ENCODE data around the gene CFAP99. TPM values are rescaled to one million over a fixed set of nuclear protein-coding genes. Genes with fewer than 3 reads are reported as not detected.

CFAP99 gene
- total RNA-seq, 1 experiment from 2014 or later = 0.33 TPM

DNA sequence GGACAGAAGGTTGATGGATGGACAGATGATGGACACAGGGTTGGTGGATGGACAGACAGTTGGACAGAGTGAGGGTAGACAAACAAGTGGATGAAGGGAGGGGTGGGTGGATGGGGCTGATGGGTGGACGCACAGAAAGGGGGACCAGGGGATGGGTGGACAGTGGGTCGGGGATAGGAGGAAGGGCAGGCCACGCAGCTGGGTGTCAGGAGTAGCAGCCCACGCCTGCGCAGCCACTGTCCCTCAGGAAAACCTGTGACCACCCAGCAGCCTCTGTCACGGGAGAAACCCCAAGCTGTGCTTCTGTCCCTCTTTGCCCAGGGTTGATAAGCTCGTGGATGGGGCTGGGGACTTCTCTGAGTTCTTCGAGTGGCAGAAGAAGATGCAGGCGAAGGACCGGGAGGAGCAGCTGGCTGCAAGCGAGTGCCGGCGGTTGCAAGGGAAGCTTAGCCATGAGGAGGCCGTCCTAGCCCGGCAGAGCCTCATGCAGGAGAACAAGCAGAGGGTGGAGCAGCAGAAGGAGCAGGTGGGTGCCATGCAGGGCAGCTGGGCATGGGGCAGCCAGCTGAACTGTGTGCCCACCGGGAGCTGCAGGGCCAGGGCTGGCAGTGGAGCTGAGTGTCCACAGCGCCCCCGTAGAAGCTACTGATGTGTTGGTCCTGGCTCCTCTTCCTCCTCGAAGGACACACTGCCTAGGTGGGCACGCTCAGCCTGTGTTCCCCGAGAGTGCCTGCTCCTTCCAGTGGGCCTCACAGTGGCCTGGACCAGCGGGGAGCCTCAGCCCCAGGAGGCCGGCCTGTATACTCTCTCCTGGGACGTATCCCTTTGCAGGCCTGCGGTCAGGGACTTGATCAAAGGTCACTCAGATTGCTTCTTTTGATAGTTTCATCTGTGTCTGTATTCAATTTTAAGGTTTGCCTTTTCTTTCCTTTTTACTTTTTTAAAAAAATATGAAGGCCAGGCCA lies 33.3 kb downstream of the CFAP99 start:
- TF ChIP-seq, protein P1, sequence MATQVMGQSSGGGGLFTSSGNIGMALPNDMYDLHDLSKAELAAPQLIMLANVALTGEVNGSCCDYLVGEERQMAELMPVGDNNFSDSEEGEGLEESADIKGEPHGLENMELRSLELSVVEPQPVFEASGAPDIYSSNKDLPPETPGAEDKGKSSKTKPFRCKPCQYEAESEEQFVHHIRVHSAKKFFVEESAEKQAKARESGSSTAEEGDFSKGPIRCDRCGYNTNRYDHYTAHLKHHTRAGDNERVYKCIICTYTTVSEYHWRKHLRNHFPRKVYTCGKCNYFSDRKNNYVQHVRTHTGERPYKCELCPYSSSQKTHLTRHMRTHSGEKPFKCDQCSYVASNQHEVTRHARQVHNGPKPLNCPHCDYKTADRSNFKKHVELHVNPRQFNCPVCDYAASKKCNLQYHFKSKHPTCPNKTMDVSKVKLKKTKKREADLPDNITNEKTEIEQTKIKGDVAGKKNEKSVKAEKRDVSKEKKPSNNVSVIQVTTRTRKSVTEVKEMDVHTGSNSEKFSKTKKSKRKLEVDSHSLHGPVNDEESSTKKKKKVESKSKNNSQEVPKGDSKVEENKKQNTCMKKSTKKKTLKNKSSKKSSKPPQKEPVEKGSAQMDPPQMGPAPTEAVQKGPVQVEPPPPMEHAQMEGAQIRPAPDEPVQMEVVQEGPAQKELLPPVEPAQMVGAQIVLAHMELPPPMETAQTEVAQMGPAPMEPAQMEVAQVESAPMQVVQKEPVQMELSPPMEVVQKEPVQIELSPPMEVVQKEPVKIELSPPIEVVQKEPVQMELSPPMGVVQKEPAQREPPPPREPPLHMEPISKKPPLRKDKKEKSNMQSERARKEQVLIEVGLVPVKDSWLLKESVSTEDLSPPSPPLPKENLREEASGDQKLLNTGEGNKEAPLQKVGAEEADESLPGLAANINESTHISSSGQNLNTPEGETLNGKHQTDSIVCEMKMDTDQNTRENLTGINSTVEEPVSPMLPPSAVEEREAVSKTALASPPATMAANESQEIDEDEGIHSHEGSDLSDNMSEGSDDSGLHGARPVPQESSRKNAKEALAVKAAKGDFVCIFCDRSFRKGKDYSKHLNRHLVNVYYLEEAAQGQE (IDR thresholded peaks at IDR 0.05; ENCODE audit: insufficient read depth in 1 of 2, low read depth in 2 of 2, low read length in 1 of 2) = no peak
- TF ChIP-seq, protein P2, sequence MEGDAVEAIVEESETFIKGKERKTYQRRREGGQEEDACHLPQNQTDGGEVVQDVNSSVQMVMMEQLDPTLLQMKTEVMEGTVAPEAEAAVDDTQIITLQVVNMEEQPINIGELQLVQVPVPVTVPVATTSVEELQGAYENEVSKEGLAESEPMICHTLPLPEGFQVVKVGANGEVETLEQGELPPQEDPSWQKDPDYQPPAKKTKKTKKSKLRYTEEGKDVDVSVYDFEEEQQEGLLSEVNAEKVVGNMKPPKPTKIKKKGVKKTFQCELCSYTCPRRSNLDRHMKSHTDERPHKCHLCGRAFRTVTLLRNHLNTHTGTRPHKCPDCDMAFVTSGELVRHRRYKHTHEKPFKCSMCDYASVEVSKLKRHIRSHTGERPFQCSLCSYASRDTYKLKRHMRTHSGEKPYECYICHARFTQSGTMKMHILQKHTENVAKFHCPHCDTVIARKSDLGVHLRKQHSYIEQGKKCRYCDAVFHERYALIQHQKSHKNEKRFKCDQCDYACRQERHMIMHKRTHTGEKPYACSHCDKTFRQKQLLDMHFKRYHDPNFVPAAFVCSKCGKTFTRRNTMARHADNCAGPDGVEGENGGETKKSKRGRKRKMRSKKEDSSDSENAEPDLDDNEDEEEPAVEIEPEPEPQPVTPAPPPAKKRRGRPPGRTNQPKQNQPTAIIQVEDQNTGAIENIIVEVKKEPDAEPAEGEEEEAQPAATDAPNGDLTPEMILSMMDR (IDR thresholded peaks at IDR 0.05) = no peak
- TF ChIP-seq SIN3A (IDR thresholded peaks at IDR 0.05; ENCODE audit: borderline replicate concordance, insufficient read depth, low read depth, low read length) = no peak
- TF ChIP-seq TCF7L2 (IDR thresholded peaks at IDR 0.05; ENCODE audit: low read depth, low read length) = no peak
- TF ChIP-seq POLR2AphosphoS5 (IDR thresholded peaks at IDR 0.05; ENCODE audit: low read depth, low read length) = no peak
- no peak overlapping the region for H3K4me3 ChIP-seq (ENCODE audit: low read depth in 2 of 2, low read length in 2 of 2)
- H3K4me1 ChIP-seq (ENCODE audit: control insufficient read depth, insufficient read depth, low read length) = no peaks in the 10 kb centered on the region
- ChIA-PET POLR2A (no interaction called here), CTCF (interaction anchor here (0.6 kb wide), 1 partner anchor 102 kb away, joined by 3 read pairs; no protein-coding TSS in a partner anchor)
- intact Hi-C loops (cut with micrococcal nuclease; ENCODE audit: unreplicated experiment) (no loop called here), in situ Hi-C loops (cut with HindIII; ENCODE audit: low pct_unique_long_range_greater_than_20kb, low sequenced_read_pairs) (no loop called here)
- no peaks in the 10 kb centered on the region for H3K27me3 ChIP-seq (ENCODE audit: control insufficient read depth, insufficient read depth, low read length)
- no TSS peak for BruUV-seq (replicated peaks)
- ATAC-seq (peak; percentile 50), DNase-seq (ENCODE audit: low read depth, low spot score) (no peak)
- H3K36me3 ChIP-seq (ENCODE audit: control insufficient read depth, insufficient read depth, low read length) = no peaks in the 10 kb centered on the region
- H3K9me3 ChIP-seq (ENCODE audit: control insufficient read depth, insufficient read depth, low read depth, low read length) = no peaks in the 10 kb centered on the region
- no peak overlapping the region for H3K27ac ChIP-seq (ENCODE audit: low read length)

DNA sequence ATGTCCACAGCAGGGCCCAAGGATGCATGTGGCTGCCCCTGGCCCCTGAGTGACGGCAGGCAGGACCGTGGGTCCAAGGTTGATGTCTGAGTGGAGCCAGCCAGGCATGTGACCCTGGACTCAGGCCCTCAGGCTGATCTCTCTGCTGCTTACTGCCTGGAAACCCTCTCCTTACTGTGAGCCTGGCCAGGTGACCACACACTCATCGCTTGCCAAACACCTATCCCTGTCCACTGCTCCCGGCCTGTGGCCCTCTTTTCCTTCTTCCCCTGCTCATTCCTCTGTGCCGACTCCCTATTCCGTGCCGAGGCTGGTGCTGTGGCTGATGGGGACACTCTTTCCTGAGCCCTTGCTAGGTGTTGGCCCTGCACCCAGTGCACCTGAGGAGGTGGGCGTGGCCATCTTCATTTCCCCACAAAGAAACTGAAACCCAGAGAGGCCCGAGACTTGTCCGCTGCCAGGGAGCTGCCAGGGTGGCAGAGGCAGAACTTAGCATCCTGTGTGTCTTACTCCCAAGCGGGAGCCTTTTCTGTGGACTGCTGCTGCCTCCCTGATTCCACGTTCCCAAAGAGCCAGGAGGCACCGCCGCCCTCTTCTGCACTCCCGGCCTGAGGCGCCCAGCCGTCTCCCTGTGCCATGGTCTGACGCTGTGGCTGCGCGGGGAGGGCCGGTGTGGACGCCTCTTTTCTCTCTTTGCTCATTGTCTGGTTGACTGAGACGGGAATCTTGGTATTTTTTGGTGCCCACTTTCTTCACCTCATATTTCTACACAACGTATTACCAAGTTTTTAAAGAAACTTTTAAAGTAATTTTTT lies 38.9 kb downstream of the CFAP99 start:
- intact Hi-C loops (cut with micrococcal nuclease; ENCODE audit: unreplicated experiment) = no loop called here
- TF ChIP-seq SIN3A (IDR thresholded peaks at IDR 0.05; ENCODE audit: borderline replicate concordance, insufficient read depth, low read depth, low read length) = no peak
- TF ChIP-seq, protein P2 (IDR thresholded peaks at IDR 0.05) = no peak
- TF ChIP-seq TCF7L2 (IDR thresholded peaks at IDR 0.05; ENCODE audit: low read depth, low read length) = no peak
- TF ChIP-seq POLR2AphosphoS5 (IDR thresholded peaks at IDR 0.05; ENCODE audit: low read depth, low read length) = no peak
- TF ChIP-seq, protein P1 (IDR thresholded peaks at IDR 0.05; ENCODE audit: insufficient read depth in 1 of 2, low read depth in 2 of 2, low read length in 1 of 2) = no peak
- Histone ChIP-seq H3K9me3 (ENCODE audit: control insufficient read depth, insufficient read depth, low read depth, low read length) (no peaks in the 10 kb centered on the region), H3K27ac (ENCODE audit: low read length) (no peak overlapping the region), H3K4me1 (ENCODE audit: control insufficient read depth, insufficient read depth, low read length) (0 out of 2 replicates have a peak, but pooled peaks cover 2% of the 10 kb centered on the region), H3K27me3 (ENCODE audit: control insufficient read depth, insufficient read depth, low read length) (no peaks in the 10 kb centered on the region), H3K36me3 (ENCODE audit: control insufficient read depth, insufficient read depth, low read length) (no peaks in the 10 kb centered on the region), H3K4me3 (ENCODE audit: low read depth in 2 of 2, low read length in 2 of 2) (no peak overlapping the region)
- ChIA-PET CTCF (interaction anchor here (1.2 kb wide), 1 partner anchor 160 kb away, joined by 3 read pairs; no protein-coding TSS in a partner anchor), POLR2A (no interaction called here)
- ATAC-seq = no peak
- in situ Hi-C loops (cut with HindIII; ENCODE audit: low pct_unique_long_range_greater_than_20kb, low sequenced_read_pairs) = no loop called here
- no peak for DNase-seq (ENCODE audit: low read depth, low spot score)
- BruUV-seq (replicated peaks) = no TSS peak

Data from Panc1 (cell line).